Fibroblast of lung (primary cell): ENCODE data around the gene UBXN10. TPM values are rescaled to one million over a fixed set of nuclear protein-coding genes. Genes with fewer than 3 reads are reported as not detected.

Experiments
- DNase-seq, 2 donors: peaks; one replicate each; pipeline versions ENCODE4 v3.0.0 to v3.0.0-alpha.2; 2010; ENCODE audit warnings: low read depth in 2 of 2
- H2AFZ ChIP-seq: 2 replicates; pipeline ENCODE4 v1.5.1; 2012; ENCODE audit warnings: low read length, control low read depth, inconsistent platforms
- H3K27ac ChIP-seq: 2 replicates; pipeline ENCODE4 v1.5.1; 2011; ENCODE audit warnings: low read length, control low read depth; ENCODE audit not compliant: insufficient read depth
- H3K27me3 ChIP-seq: 2 replicates; pipeline ENCODE4 v1.5.1; 2011; ENCODE audit warnings: mild to moderate bottlenecking, low read length; ENCODE audit not compliant: control insufficient read depth, insufficient read depth
- H3K36me3 ChIP-seq: 2 replicates; pipeline ENCODE4 v1.5.1; 2011; ENCODE audit warnings: low read length; ENCODE audit not compliant: control insufficient read depth, insufficient read depth
- H3K4me1 ChIP-seq: 2 replicates; pipeline ENCODE4 v1.5.1; 2011; ENCODE audit warnings: low read length; ENCODE audit not compliant: control insufficient read depth, insufficient read depth; ENCODE audit errors: extremely low read depth
- H3K4me2 ChIP-seq: 2 replicates; pipeline ENCODE4 v1.5.1; 2011; ENCODE audit warnings: low read length, control low read depth; ENCODE audit not compliant: insufficient read depth; ENCODE audit errors: extremely low read depth
- H3K4me3 ChIP-seq, 4 experiments: fragments of 200-600 bp in 1 of 4; sonication (generic) in 1 of 4; replicated peaks in 1 of 4; 2 replicates each; pipeline ENCODE4 v1.5.1; 2011 to 2016; ENCODE audit warnings: low read length in 4 of 4, low read depth in 3 of 4, mild to moderate bottlenecking in 3 of 4, control low read depth in 2 of 4, inconsistent platforms in 1 of 4, mixed read lengths in 1 of 4; ENCODE audit not compliant: insufficient read depth in 1 of 4; ENCODE audit errors: control extremely low read depth in 1 of 4
- H3K79me2 ChIP-seq: 2 replicates; pipeline ENCODE4 v1.5.1; 2012; ENCODE audit warnings: mild to moderate bottlenecking, low read length, inconsistent platforms; ENCODE audit not compliant: control insufficient read depth, insufficient read depth
- H3K9ac ChIP-seq: 2 replicates; pipeline ENCODE4 v1.5.1; 2011; ENCODE audit warnings: mild to moderate bottlenecking, low read length, control low read depth; ENCODE audit not compliant: insufficient read depth
- H3K9me3 ChIP-seq: 2 replicates; pipeline ENCODE4 v1.5.1; 2012; ENCODE audit warnings: low read depth, low read length; ENCODE audit not compliant: control insufficient read depth, insufficient read depth
- H4K20me1 ChIP-seq: 2 replicates; pipeline ENCODE4 v1.5.1; 2011; ENCODE audit warnings: low read length; ENCODE audit not compliant: control insufficient read depth, insufficient read depth; ENCODE audit errors: extremely low read depth
- CTCF ChIP-seq, 2 donors: IDR thresholded peaks in 1 of 2; conservative IDR thresholded peaks in 1 of 2; 1 replicate in 1 of 2; 2 replicates in 1 of 2; pipeline ENCODE4 v1.5.1; 2011 to 2012; ENCODE audit warnings: low read length in 2 of 2, control low read depth in 1 of 2, inconsistent platforms in 1 of 2, low read depth in 1 of 2, mild to moderate bottlenecking in 1 of 2
- EZH2 ChIP-seq: IDR thresholded peaks from 2 replicates; pipeline ENCODE4 v1.5.1; 2012; ENCODE audit warnings: low read length, control low read depth, mild to moderate bottlenecking; ENCODE audit errors: missing control alignments
- polyA plus RNA-seq, 2 donors: library from polyadenylated mRNA; depleted of rRNA in 1 of 2; stranded (reverse) in 1 of 2; unstranded in 1 of 2; fragments of >200 nt; gene quantifications; 2 replicates each; pipeline ENCODE4 v1.2.1, GENCODE V29; 2011 to 2012; ENCODE audit warnings: missing spikeins in 1 of 2
- total RNA-seq: library from RNA; depleted of rRNA; stranded (reverse); fragments of >200 nt; gene quantifications from 2 replicates; pipeline ENCODE4 v1.2.1, GENCODE V29; 2014

Gene UBXN10
- total and polyA plus RNA-seq, 2 donors (not counting 1 experiment from before 2014, with no cell fraction given) = 0.33 TPM; not detected in 1

GRCh38 chr1:20139776-20140612 is 45.9 kb upstream of the UBXN10 start:
- no peak for TF ChIP-seq EZH2
- no peak for TF ChIP-seq CTCF (conservative IDR thresholded peaks at IDR 0.05 in 1 of 2, IDR thresholded peaks at IDR 0.05 in 1 of 2; ENCODE audit: low read depth in 1 of 2, low read length in 2 of 2)
- Histone ChIP-seq H3K27ac (no peak overlapping the region), H3K4me2 (no peak overlapping the region), H3K9ac (no peak overlapping the region), H3K27me3 (peaks cover 8% of the 10 kb centered on the region), H3K79me2 (no peaks in the 10 kb centered on the region), H3K9me3 (no peaks in the 10 kb centered on the region), H4K20me1 (no peaks in the 10 kb centered on the region), H3K4me1 (no peaks in the 10 kb centered on the region), H3K4me3 (no peak overlapping the region), H3K36me3 (no peaks in the 10 kb centered on the region), H2AFZ (no peak overlapping the region)
- no peak for DNase-seq

GRCh38 chr1:20141001-20141400 is 44.9 kb upstream of the UBXN10 start:
- no peak overlapping the region for H3K4me2 ChIP-seq
- H3K4me3 ChIP-seq = no peak overlapping the region
- no peak overlapping the region for H3K9ac ChIP-seq
- no peak for DNase-seq
- H4K20me1 ChIP-seq = no peaks in the 10 kb centered on the region
- H3K79me2 ChIP-seq = no peaks in the 10 kb centered on the region
- H3K27me3 ChIP-seq = peaks cover 8% of the 10 kb centered on the region
- H2AFZ ChIP-seq = no peak overlapping the region
- no peaks in the 10 kb centered on the region for H3K9me3 ChIP-seq
- H3K27ac ChIP-seq = no peak overlapping the region
- H3K36me3 ChIP-seq = no peaks in the 10 kb centered on the region
- TF ChIP-seq CTCF (conservative IDR thresholded peaks at IDR 0.05 in 1 of 2, IDR thresholded peaks at IDR 0.05 in 1 of 2; ENCODE audit: low read depth in 1 of 2, low read length in 2 of 2) = no peak
- no peak for TF ChIP-seq EZH2
- H3K4me1 ChIP-seq = no peaks in the 10 kb centered on the region

- H3K9me3 ChIP-seq = no peaks in the 10 kb centered on the region
- no peaks in the 10 kb centered on the region for H3K79me2 ChIP-seq
- no peak overlapping the region for H3K9ac ChIP-seq
- no peaks in the 10 kb centered on the region for H4K20me1 ChIP-seq
- no peak for DNase-seq
- H3K36me3 ChIP-seq = no peaks in the 10 kb centered on the region
- peaks cover 8% of the 10 kb centered on the region for H3K27me3 ChIP-seq
- no peak overlapping the region for H3K4me3 ChIP-seq
- TF ChIP-seq EZH2 (no peak), CTCF (conservative IDR thresholded peaks at IDR 0.05 in 1 of 2, IDR thresholded peaks at IDR 0.05 in 1 of 2; ENCODE audit: low read depth in 1 of 2, low read length in 2 of 2) (no peak)
- H3K4me1 ChIP-seq = no peaks in the 10 kb centered on the region
- no peak overlapping the region for H2AFZ ChIP-seq
- no peak overlapping the region for H3K27ac ChIP-seq
- H3K4me2 ChIP-seq = no peak overlapping the region
Observed at GRCh38 chr1:20141466-20141865, 44.4 kb upstream of the UBXN10 start.
